Measurements from ENCODE around the gene MLYCD. TPM values are rescaled to one million over a fixed set of nuclear protein-coding genes. Genes with fewer than 3 reads are reported as not detected.
A peak's percentile ranks its signal among the peaks of the same experiment; 100 is the strongest.

The MLYCD gene
- total RNA-seq, 1 donor from 2014 or later: 3.5 TPM

DNA sequence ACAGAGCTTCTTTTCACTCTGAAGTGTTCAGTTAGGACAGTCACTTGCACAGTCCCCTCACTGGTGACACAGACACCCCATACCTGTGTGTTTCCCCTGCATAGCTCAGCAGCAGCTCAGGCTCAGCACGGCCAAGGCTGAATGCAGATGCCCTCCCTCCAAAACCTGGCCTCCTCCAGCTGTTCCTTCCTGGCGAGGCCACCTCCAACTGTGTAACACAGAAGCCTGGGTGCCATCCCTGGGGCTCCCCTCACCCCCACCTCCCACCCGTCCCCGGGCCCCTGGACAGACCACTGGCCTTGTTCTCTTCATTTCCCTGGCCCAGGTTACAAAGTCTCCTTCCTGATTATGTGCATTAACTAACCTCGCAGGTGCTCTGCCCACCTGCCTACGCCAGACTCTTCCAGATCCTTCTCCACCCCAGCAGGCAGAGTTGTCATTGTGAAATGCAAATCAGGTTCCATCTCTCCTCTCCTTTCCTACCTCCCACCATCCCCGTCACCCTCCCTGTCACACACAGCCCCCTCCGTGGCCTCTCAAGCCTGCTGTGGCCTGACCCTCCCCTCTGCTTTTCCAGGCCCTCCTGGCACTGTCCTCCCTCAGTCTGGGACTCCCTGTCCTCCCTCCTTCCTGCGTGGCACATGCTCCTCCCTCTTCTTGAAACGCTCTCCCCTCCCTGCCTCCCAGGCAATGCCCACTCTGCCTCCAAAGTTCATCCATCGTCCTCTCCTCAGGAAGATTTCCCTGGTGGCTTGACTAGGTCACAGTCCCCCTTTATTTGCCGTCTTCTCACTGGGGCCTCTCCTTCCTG is 26.4 kb downstream of the MLYCD start:
- no peak for DNase-seq (ENCODE audit: low read depth)

DNA sequence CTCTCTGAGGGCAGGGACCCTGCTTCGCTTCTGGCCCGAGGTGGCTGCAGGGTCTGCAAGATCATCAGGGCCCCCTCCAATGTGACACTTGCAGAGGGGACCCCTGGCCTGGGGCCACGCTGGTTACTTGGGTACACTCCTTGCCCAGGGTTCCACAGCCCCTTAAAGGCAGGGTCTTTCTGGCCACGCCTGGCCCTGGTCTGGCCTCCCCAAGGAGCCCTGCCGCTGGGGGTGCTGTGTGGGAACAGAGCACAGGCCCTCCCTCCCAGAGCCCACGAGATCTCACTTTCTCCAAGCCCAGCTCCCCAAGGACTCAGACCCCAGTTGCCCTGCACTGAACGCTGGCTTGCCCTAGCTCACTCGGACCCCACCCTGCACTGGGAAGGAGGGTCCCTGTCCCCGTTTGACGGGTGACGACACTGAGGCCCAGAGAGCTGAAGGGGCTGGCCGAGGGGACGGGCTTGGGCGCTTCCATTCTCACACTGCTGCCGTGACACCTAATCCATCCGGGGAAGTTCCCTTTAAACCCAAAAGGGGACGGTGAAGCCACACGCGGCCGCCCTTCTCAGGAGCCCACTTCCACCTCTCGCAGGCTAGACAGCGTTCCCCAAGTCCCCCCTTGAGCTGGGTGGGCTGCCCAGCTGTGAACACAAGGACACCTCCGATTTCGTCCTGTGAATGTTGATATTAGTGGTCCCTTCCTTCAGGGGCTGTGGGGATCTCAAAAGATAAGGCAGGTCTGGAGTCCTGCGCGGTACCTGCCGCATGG is 27.2 kb downstream of the MLYCD start:
- no peak for DNase-seq (ENCODE audit: low read depth)

DNA sequence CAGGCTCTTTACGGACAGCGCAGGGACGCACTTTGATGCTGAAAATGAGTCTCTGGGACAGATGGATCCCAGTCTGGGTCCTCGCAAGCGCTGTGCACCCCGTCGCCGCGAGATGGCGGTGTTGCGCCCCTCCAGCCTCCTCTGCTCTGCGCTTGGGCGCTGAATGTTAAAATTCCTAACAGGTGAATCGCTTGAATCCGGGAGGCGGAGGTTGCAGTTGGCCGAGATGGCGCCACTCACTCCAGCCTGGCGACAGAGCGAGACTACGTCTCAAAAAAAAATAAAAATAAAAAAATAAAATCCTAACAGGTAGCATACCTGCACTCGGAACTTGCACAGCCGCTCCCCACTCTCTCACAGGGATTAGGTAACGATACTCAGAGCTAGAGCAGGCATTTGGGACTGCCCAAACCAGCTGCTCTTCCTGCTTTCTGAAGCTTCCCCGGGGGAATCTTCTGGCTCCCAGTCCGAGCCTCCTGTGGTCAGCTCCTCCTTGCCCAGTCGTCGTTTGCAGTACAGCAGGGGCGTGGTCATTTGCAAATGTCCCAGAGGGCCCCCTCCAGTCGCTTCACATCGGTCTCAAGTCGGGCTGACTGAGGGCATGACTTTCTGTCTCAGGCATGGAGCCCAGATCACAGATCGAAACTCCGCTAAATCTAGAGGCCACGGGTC is 27.9 kb downstream of the MLYCD start:
- DNase-seq (ENCODE audit: low read depth): peak; percentile 81

DNA sequence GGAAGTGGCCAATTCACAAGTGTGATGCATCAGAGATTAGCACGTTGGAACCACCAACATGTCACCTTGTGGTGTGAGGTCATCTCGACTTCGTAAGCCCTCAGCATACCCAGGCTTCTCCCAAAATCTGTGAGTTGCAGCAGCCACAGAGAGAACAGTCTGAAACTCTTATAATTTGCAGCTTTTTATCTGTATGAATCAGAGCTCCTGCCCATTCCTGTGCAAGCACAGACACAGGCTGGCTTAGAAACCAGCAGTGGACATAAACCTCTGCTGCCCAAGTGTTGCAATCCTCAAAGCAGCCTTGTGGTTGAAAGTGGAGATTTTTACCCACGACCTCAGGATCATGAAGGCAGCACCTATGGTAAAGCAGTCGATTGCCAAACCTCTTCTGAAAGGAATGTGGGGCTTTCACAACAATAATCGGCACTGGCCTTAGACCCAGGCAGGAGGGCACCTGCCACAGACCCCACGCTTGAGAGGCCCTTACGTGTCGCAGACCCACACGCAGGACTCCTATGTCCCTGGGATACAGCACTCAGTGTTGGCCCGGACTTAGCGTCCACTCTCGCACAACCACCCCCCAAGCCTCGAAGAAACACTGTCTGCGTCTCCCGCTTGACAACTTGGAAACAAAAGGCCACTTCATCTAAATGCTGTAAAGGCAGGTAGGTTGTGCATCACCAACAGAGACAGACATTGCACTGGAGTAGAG is 29.6 kb downstream of the MLYCD start:
- DNase-seq (ENCODE audit: low read depth): peak; percentile 26

DNA sequence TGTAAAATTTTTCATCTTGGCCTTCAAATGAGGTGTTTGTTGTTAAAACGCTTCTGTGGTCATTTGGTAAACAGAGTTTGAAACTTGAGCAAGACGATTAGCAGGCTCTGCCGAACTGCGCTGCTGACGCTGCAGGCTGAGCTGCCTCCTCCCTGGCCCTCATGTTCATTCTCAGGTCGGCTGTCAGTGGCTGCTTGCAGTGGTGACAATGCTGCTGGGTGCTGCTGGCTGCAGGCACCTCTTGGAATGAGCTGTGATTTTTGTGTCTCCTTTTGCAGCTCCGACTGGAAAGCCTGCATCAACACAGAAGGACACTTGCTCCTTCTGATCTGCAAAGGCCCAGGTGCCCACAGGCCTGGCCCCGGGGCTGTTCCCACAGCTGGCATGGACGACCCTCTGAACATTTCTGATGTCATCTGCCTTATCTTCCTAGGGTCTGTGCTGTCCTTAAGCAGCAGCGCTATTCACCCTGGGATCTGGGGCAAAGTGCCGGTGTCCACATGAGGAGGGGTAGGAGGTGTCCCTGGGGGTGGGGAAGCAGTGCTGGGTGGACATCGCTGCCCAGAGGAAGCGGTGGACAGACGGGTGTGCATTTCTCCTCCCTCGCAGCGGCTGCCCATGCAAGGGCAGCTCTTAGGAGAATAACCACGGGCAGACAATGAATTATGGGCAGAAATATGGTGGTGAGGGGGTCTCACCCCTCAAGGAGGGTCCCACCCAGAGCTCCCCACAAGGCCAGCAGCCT is 31.1 kb downstream of the MLYCD start:
- no peak for DNase-seq (ENCODE audit: low read depth)

DNA sequence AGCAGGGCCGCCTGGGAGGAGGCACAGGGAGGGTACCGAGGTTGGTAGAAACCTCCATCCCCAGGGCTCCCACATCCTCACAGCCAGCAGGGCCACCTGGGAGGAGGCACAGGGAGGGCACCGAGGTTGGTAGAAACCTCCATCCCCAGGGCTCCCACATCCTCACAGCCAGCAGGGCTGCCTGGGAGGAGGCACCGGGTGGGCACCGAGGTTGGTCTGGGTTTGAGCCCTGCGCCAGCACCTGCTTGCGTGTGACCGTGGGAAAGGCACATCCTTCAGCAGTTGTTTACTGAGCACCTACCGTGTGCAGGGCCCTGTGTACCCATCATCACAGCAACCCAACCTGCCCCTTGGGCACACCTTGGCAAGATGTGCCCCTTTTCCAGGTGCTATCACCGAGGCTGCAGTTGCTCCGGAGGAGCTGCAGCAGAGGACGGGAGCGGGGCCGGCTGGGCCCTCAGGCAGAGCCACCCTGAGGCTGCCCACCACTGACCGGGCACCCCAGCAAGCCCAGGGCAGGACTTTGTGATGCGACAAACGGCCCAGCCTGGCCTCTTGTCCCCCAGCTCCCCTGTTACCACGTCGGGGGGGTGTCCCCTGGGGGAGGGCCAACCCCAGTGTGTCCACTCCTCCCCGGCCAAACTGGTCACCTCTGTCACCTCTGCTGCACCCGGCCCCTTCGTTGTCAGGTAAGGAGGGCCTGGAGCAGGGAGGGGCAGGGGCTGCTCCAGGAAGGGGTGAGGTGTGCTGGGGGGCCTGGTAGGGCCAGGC is 32.0 kb downstream of the MLYCD start:
- no peak for DNase-seq (ENCODE audit: low read depth)

DNA sequence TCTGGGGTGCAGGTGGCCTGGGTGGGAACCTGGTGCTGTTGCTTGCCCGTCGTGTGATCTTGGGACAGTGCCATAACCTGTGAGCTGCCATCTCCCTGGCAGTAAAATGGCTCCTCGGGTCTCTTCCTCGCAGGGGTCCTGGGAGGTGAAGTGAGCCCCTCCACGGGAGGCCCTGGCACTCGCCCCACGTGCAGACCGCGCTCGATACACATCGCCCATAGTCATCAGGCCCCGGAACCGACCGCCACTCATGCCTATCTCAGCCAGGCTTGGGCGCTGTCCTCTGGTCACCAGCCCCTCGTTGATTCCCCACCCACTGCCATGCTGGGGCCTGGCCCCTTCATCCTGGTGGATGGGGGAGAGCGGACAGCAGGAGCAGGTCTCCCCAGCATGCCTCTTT is 32.6 kb downstream of the MLYCD start:
- DNase-seq (ENCODE audit: low read depth): no peak

DNA sequence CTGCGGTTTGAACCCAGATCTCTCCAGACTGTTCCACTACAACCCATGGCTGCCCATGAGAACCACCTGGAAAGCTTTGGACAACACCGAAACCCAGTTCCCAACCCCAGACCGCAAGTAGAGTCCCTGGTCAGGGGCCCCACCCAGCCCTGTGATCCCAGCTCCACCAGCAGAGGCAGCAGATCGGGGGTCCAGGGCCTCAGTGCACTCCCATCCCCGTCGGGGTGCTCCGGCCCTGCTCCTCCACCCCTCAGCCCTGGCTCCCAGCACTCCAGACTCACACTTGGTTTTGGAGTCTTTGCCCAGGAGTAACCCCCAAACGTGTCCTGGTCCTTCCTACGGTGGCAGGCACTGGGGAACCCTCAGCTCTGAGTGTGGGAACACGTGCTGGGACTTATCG is 33.4 kb downstream of the MLYCD start:
- no peak for DNase-seq (ENCODE audit: low read depth)

DNA sequence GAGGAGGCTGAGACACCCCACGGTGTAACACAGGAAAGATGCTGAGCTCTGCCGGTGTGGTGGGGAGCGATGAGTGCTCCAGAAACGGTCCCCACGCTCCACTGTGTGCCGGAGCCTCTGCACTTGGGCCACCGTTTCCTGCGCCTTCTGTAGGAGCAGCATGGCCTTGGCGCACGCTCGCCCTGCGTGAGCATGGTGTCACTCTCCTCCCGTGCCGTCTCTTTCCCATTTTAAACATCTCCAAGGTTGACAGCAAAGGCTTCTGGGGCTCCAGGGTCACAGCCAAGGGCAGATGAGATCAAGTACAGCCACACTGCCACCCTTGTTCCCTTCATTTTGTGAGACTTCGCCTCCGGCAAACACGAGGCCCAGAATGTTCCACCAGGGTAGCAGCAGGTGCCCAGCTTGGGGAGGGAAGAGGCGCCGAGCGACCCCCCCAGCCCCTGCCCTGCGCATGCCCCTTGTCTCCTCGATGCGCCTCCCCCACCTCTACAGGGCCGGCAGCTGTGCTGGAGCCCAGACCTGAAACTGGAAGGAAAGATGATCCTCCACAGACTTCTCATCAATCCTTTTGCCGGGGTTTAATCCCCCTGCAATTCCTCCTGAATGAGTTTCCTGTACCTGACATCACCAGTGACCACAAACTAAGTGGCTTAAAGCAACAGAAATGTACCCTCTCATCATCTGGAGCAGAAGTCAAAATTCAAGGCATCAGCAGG is 34.2 kb downstream of the MLYCD start:
- DNase-seq (ENCODE audit: low read depth): peak; percentile 14

DNA sequence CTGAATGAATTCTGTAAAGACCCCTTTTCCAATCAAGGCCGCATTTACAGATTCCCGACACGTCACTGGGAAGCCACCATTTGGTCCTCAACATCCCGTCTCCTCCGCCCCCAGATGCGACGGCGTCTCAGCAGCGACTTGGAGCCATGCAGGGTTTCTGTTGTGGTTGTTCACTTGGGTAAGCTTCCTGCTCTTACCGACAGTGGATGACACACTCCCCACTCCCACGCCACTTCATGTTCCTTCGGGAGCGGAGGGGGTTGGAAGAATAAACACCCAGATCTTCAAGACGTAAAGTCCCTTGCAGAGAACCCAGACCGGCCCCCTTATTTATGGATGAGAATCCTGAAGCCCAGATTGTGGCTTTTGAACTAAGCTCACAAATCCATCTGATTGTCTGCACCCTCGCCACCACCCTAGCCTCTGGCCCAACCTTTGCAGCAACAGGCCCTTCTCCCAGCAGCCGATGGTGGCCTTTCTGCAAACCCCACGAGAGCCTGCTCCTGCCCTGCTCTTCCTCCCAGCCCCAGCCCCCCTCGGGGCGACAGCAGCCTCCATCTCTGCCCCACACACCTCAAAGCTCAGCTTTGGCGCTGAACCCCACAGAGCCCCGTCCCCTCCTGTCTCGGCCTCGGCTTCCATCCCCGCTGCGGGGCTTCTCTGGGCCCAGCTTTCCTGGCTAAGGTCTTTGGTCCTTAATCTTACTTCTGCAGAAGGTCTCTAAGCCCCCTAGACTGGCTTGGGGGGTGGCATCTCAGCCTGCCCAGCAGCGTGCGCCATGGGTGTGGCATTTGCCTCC is 35.2 kb downstream of the MLYCD start:
- no peak for DNase-seq (ENCODE audit: low read depth)

DNA sequence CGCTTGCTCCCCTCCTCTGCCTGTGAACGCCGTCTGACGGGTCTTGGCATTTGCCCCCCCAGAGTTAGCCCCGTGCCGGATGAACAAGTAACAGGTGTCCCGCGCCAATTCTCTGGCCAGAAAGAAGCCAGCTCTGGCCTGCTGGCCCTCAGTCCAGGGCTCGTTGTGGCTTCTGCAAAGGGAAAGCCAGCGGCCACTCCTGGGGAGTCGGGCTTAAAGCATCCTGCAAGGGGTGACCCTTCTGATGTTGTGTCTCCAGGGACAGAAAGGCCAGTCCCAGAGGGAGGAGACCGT is 35.7 kb downstream of the MLYCD start:
- peak; percentile 20 for DNase-seq (ENCODE audit: low read depth)

DNA sequence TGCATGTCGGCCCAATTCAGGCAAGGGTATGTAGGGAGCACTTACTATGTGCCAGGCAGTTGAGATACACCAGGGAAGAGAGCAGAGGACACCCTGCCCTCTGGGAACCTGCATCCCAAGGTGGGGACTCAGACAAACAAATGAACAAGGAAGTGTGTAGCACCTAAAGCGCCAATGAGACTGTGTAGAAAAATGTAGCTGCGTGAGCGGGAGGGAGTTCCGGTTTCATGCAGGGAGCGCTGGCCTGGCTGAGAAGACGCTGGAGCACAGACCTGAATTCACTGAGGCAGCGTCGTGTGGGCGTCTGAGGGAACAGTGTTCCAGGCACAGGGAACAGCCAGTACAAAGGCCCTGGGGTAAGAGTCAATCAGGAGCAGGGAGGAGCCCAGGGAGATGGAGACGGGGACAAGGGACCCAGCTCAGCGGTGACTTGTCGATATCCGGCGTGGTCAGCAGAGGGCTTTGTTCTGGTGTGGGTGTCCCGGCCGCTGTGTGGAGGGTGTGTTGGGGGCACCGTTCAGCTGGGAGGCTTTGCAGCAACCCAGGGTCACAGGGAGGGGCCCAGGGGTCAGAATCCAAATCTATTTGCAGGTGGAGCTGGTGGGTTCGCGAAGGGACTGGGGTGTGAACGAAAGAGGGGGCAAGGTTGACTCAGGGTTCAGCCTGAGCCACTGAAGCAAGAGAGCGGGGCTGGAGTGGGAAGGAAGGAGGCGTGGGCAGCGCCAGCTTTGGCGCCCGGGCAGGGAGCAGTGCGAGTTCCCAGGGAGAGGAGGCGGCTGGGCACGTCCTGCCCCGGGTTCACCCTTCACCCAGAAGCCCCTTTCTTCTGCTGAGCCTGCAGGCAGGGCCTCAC is 36.3 kb downstream of the MLYCD start:
- DNase-seq (ENCODE audit: low read depth): no peak

DNA sequence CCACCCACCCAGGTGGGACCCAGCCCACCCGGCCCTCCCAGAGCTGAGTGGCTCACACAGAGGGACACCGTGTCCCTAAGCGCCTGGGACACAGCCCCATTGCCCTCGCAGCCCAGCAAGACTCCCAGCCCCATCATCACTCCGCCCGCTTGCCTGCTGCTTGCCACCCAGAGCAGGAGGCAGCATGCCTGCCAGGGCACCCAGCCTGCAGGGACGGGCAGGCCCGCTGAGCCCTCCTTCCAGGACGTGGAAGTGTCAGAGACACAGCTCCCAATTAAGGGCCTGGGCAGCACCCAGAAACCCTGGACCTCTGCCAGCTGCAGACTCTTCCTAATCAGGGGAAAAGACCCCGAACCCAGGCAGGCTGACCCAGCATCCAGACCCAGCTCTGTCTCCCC is 36.9 kb downstream of the MLYCD start:
- DNase-seq (ENCODE audit: low read depth): no peak

DNA sequence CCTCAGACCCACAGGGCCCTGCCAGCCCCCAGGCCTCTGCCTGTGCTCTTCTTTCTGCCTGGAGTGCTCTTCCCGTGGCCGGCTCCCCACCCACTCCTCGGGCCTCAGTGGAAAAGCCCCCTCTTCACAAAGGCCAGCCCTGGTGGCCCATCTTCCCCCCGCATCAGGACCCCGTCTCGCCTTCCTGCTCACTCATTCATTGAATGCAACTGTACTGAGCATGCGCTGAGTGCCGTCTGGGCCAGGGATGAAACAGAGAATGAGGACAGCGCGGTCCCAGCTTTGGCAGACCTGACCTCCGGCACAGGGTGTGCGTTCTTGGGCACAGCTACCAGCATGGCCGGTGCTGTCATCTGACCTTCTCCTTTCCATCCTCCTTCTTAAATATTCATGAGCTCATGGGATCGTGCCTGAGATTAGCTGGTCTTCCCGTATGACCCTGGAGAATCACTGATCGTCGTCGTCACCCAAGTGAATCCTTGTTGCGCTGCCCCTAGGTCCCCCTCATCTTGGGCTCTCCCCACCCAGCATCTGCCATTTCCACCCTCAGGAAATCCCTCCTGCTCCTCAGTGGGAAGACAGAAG is 37.8 kb downstream of the MLYCD start:
- no peak for DNase-seq (ENCODE audit: low read depth)

DNA sequence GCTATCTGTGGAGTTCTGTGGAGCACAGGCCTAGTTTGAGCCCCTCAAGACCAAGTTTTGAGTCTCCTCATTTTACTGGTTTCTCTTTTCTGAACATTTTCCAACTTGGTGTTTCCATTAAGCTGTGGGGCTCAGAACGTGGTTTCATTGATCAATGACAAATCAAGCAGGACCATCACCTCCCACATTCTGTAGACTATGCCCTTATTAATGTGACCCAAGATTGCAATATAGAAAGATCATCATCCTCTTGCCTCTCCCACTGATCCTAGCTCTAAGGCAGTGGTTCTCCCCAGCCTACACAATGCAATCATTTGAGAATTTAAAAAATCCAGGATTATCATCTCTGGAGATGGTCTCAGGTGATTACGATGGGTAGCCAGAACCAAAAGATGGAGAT is 38.4 kb downstream of the MLYCD start:
- no peak for DNase-seq (ENCODE audit: low read depth)

DNA sequence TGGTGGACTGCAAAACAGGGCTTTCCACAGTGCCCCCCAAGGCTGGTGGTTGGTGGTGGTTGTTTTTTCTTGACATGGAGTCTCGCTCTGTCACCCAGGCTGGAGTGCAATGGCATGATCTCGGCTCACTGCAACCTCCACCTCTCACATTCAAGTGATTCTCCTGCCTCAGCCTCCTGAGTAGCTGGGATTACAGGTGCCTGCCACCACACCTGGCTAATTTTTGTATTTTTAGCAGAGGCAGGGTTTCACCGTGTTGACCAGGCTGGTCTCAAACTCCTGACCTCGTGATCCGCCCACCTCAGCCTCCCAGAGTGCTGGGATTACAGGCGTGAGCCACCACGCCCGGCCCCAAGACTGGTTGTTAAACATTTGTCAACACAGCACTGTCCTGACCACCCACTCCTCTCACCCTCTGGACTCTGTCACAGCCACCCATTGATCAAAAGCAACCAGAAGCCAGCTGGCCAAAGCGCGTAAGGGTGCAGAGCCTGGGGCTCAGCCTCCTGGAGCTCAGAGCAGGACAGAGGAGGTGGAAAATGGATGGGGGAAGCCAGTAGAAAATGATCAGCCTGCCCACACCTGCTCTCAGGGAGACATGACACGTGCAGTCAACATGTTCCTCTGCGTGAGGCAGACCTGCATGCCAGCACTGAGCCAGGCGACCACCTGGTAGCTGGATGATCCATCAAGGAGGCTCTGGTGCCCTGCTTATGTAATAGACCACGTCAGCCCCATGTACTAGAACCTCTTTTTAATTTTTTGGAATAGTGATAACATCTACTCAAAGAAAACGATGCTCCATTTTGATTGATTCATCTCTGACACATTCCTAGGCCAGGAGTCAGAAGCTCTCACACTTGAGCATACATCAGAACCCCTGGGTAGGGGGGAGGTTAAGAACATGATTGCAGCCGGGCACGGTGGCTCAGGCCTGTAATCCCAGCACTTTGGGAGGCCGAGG is 39.3 kb downstream of the MLYCD start:
- DNase-seq (ENCODE audit: low read depth): no peak
